Esophagus (tissue), 2 donors: ENCODE measurements around the gene ZNF784. TPM values are rescaled to one million over a fixed set of nuclear protein-coding genes. Genes with fewer than 3 reads are reported as not detected.
"Not testable (repeated sequence)": the region's sequence is repeated elsewhere in the genome, so short reads cannot be mapped to it uniquely, and the experiment has no call there.

Source experiments
- H3K27ac ChIP-seq, 2 donors: one replicate each; pipeline ENCODE4 v1.5.1; 2013; ENCODE audit warnings: low read depth in 2 of 2, mild to moderate bottlenecking in 2 of 2, inconsistent platforms in 1 of 2, low read length in 1 of 2, moderate library complexity in 1 of 2
- H3K27me3 ChIP-seq, 2 donors: one replicate each; pipeline ENCODE4 v1.6.1; 2013; ENCODE audit warnings: low read length in 2 of 2, control low read depth in 1 of 2, mild to moderate bottlenecking in 1 of 2; ENCODE audit not compliant: insufficient read depth in 2 of 2, control insufficient read depth in 1 of 2
- H3K36me3 ChIP-seq, 2 donors: one replicate each; pipeline ENCODE4 v1.6.1; 2013; ENCODE audit warnings: low read length in 1 of 2; ENCODE audit not compliant: control insufficient read depth in 2 of 2, insufficient read depth in 2 of 2
- H3K4me1 ChIP-seq, 2 donors: one replicate each; pipeline ENCODE4 v1.6.1; 2013; ENCODE audit warnings: low read length in 1 of 2; ENCODE audit not compliant: control insufficient read depth in 2 of 2, insufficient read depth in 2 of 2
- H3K4me3 ChIP-seq, 2 donors: one replicate each; pipeline ENCODE4 v1.5.1; 2013; ENCODE audit warnings: low read length in 2 of 2, mild to moderate bottlenecking in 2 of 2, low read depth in 1 of 2, moderate library complexity in 1 of 2
- H3K9me3 ChIP-seq, 2 donors: one replicate each; pipeline ENCODE4 v1.6.1; 2013; ENCODE audit warnings: mild to moderate bottlenecking in 2 of 2, low read depth in 1 of 2, low read length in 1 of 2, moderate library complexity in 1 of 2; ENCODE audit not compliant: control insufficient read depth in 2 of 2, insufficient read depth in 1 of 2
- WGBS, 2 donors: extraction: QIAGEN DNeasy Blood & Tissue Kit; methylation state at CpG; one replicate each; pipeline ENCODE4 v1.1.7; 2013; 5-methylcytosine and 5-hydroxymethylcytosine counted together
- polyA plus RNA-seq, 2 donors: library from polyadenylated mRNA; stranded (reverse); fragments of 200-250 nt; gene quantifications; one replicate each; pipeline ENCODE4 v1.2.3, GENCODE V29; 2013
- donor health status: healthy with polysubstance abuse.
- donor health status: Bipolar disorder and iron deficiency.

ZNF784 gene
- polyA plus RNA-seq, 2 donors, result 5.2 to 5.9 TPM

DNA sequence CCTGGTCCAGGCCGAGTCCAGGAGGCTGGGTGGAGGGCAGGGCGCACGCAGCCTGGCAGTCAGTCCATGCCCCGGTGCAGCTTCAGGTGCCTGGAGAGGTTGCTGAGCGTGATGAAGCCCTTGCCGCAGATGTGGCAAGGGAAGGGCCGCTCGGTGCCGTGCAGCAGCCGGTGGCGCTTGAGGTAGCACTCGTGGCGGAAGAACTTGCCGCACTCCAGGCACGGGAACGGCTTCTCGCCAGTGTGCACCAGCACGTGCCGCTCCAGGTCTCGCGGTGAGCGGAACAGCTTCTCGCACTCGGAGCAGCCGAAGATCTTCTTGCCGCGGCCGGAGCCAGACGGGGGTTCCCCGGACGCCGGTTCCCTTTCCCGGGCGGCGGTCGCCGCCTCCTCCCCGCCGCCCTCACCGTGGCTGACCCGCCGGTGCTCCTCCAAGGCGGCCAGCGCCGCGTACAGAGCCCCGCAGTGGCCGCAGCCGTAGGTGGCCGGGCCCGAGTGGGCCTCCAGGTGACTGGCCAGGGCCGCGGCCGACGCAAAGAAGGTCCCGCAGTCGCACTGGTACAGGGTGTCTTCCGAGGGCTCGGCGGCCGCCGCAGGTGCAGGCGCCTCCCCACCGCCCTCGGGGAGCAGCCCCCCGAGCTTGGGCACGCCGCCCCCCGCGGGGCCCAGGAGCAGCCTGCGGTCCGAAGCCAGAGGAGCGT lies 31.8 kb downstream of the ZNF784 start:
- Histone ChIP-seq H3K27me3 (no peaks in the 10 kb centered on the region), H3K4me3 (no peak overlapping the region), H3K9me3 (no peaks in the 10 kb centered on the region), H3K4me1 (no peaks in the 10 kb centered on the region), H3K36me3 (peaks cover 0 to 19% of the 10 kb centered on the region in 2 donors), H3K27ac (no peak overlapping the region)
- 92 to 96% methylated on average over 44 to 73 of the region's 73 CpGs for WGBS, 2 donors

DNA sequence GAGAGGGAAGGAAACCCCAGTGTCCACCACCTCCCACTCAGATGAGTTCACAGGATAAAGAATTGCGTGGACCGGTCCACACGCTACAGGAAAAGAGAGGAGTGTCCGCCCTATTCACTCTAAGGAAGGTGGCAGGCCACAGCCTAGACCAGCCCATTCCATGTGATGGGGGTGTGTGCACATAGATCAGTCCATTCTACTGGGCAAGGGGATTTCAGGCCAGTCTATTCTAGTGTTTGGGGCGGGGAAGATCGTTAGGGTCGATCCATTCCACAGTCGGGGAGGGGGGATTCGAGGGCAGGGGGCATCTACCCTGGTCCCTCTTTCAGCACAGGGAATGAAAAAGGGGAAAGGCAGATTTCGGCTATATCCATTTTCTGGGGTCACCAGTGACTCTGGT lies 32.8 kb downstream of the ZNF784 start:
- peaks cover 0 to 7% of the 10 kb centered on the region in 2 donors for H3K4me1 ChIP-seq
- peaks cover 0 to 15% of the 10 kb centered on the region in 2 donors for H3K36me3 ChIP-seq
- no peak overlapping the region for H3K4me3 ChIP-seq
- whole genome bisulfite sequencing, 2 donors, result 83 to 85% methylated on average over 10 of the region's 10 CpGs
- H3K27me3 ChIP-seq, result no peaks in the 10 kb centered on the region
- no peaks in the 10 kb centered on the region for H3K9me3 ChIP-seq
- H3K27ac ChIP-seq, result no peak overlapping the region

DNA sequence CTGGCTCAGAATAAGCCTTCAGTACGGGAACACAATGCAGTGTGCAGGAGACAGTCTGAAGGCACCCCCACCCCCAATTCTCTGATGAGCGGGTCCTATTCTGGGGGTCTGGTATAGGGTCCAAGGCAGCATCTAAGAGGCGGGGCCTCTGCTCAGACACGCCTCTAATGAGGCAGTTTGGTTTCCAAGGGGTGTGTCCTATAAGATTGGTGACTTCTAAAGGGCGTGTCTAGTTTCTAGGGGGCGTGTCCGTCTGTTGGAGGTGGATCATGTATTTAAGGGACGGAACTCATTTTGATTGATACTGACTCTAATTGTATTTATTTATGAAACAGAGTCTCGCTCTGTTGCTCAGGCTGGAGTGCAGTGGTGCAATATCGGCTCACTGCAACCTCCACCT lies 33.7 kb downstream of the ZNF784 start:
- no peak overlapping the region for H3K4me3 ChIP-seq
- H3K27ac ChIP-seq, result no peak overlapping the region
- no peaks in the 10 kb centered on the region for H3K9me3 ChIP-seq
- no peaks in the 10 kb centered on the region for H3K27me3 ChIP-seq
- WGBS, 2 donors, result 81 to 85% methylated on average over 10 of the region's 10 CpGs
- H3K4me1 ChIP-seq, result peaks cover 5 to 7% of the 10 kb centered on the region in 2 donors
- peaks cover 0 to 11% of the 10 kb centered on the region in 2 donors for H3K36me3 ChIP-seq

DNA sequence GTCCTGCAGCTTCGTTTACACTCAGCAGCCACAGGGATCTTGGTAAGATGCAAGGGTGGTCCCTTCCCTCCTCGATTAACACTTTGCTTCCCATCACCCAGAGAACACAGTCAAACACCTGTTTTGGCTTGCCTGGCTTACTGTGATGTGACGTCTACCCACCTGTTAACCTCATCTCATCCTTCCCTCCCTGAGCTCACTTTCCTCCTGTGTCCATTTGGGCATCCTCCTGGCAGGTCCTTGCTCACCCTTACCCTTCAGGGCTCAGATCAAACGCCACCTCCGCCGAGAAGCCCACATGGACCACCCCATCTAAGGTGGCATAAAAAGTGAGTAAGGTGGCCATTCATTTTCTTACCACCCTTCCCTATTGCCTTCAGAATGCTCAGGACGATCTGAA lies 34.3 kb downstream of the ZNF784 start:
- 51 to 56% methylated on average over 7 of the region's 7 CpGs for WGBS, 2 donors

DNA sequence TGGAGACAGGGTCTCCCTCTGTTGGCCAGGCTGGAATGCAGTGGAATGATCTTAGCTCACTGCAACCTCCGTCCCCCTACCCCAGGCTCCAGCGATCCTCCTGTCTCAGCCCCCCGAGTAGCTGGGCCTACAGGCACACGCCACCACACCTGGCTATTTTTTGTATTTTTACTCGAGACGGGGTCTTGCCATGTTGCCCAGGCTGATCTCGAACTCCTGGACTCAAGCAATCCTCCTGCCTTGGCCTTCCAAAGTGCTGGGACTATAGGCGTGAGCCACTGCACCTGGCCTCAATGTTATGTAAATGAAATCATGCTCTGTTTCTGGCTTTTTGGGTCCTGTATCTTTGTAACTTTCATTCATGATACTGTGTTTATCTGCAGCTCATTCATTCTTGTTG lies 35.6 kb downstream of the ZNF784 start:
- Histone ChIP-seq H3K4me3 (no peak overlapping the region), H3K36me3 (peaks cover 0 to 8% of the 10 kb centered on the region in 2 donors), H3K4me1 (peaks cover 5 to 7% of the 10 kb centered on the region in 2 donors), H3K27ac (no peak overlapping the region), H3K9me3 (no peaks in the 10 kb centered on the region), H3K27me3 (no peaks in the 10 kb centered on the region)
- 91 to 92% methylated on average over 8 of the region's 8 CpGs for WGBS, 2 donors

More for the DNA sequence above, 34.3 kb downstream of the ZNF784 start:
- Histone ChIP-seq H3K36me3 (peaks cover 0 to 8% of the 10 kb centered on the region in 2 donors), H3K27ac (no peak overlapping the region), H3K4me3 (no peak overlapping the region), H3K9me3 (no peaks in the 10 kb centered on the region), H3K4me1 (peaks cover 5 to 7% of the 10 kb centered on the region in 2 donors), H3K27me3 (no peaks in the 10 kb centered on the region)

DNA sequence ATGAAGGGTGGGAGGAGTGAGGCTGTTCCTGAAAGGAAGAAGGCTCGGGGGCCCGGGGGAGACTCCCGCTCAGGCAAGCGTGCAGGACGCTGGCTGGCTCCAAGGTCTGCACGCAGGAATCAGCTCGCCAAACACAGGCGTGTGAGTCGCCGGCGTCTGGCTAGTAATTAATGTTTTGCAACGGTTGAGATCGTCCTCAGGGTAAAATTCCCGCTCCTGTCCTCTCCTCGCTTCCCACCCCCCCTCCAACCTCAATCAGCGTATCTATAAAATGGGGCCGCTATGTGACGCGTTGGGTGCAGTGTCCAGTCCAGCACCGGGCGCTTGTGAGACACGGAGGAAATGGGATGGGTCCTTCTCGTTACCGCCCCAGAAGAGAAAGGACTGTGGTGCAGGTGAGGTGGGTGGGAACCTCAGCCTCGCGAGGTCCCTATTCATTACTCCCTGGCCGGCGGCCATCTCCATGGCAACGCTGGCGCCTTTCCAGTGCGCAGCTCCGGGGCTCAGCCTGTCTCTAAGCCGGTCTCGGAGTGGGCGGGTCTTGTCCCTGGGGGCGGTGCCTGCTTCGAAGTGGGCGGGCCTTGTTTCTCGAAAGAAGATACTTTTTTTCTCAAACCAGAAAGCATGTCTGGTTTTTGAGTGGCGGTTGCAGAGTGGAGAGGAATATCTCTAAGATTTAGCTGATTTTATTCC lies 37.2 kb downstream of the ZNF784 start:
- Histone ChIP-seq H3K27me3 (no peaks in the 10 kb centered on the region), H3K9me3 (no peaks in the 10 kb centered on the region), H3K4me1 (peaks cover 6 to 7% of the 10 kb centered on the region in 2 donors), H3K4me3 (peak overlapping the region; percentile 27 to 28), H3K27ac (no peak overlapping the region), H3K36me3 (no peaks in the 10 kb centered on the region)
- WGBS, 2 donors, result 1 to 2% methylated on average over 40 of the region's 40 CpGs

DNA sequence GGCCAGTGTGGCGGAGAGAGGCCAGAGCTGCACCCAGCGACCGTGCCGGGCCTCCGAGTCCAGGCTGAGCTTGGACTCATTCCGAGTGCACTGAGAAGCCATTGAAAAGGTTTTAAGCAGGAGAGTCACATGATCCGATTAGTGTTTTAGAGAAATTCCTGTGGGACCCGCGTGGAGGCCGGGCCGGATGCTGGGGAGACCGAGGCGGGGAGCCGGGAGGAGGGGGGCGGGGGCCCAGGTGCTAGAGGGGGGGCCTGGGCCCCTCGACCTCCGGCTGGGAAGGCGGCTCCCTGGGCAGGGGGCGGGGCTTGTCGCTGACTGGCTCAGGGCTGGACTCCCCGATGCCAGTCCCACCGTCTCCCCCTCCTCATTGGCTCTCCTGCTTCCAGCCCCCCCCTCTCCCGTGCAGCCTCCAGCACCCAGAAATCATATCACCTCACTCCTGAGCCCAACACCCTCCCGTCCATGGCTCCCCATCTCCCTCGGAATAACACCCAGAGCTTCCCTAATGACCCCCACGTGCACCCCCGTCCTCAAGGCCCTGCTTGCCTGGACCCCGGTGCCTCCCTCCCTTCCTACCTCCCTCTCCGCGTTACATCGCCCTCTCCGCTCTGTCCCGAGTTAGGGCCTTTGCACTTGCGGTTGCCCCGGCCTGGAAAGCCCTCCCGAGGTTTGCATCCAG lies 38.6 kb downstream of the ZNF784 start:
- Histone ChIP-seq H3K9me3 (no peaks in the 10 kb centered on the region), H3K27ac (no peak overlapping the region), H3K4me3 (peak overlapping the region in 1 of 2 donors; percentile 21), H3K27me3 (no peaks in the 10 kb centered on the region), H3K36me3 (no peaks in the 10 kb centered on the region), H3K4me1 (peaks cover 7 to 9% of the 10 kb centered on the region in 2 donors)
- 3% methylated on average over 24 to 36 of the region's 36 CpGs for WGBS, 2 donors

DNA sequence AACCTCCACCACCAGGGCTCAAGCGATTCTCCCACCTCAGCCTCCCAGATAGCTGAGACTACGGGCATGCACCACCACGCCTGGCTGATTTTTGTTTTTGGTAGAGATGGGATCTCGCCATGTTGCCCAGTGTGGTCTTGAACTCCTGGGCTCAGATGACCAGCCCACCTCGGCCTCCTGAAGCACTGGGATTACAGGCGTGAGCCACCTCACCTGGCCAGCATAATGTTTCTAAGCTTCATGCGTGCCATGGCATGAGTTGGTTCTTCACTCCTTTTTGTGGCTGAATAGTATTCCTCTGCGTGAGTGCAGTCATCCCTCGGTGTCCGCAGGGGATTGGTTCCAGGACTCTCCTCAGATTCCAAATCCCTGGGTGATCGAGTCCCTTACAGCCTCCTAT lies 39.5 kb downstream of the ZNF784 start:
- WGBS, 2 donors, result 89 to 90% methylated on average over 11 of the region's 11 CpGs

DNA sequence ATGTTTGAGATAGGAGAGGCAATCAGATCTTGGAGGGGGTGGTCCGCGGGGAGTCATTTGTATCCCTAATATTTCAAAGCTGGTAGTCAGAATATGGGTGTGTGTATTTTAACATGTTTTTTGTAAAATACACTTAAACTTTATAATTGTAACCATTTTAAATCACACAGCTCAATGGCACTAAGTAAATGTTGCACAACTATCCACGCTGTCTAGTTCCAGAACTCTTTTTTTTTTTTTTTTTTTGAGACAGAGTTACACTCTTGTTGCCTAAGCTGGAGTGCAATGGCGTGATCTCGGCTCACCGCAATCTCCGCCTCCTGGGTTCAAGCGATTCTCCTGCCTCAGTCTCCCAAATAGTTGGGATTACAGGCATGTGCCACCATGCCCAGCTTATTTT lies 40.5 kb downstream of the ZNF784 start:
- H3K9me3 ChIP-seq, H3K4me1 ChIP-seq, H3K4me3 ChIP-seq, H3K27me3 ChIP-seq, H3K27ac ChIP-seq, H3K36me3 ChIP-seq: not testable (repeated sequence)
- 78 to 84% methylated on average over 8 of the region's 8 CpGs for WGBS, 2 donors

More for the DNA sequence above, 39.5 kb downstream of the ZNF784 start:
- H3K27ac ChIP-seq, result no peak overlapping the region
- no peak overlapping the region for H3K4me3 ChIP-seq
- H3K27me3 ChIP-seq, result no peaks in the 10 kb centered on the region
- peaks cover 7 to 9% of the 10 kb centered on the region in 2 donors for H3K4me1 ChIP-seq
- H3K36me3 ChIP-seq, result no peaks in the 10 kb centered on the region
- no peaks in the 10 kb centered on the region for H3K9me3 ChIP-seq
